WTC11 (cell line): ENCODE data around the gene ZBTB20. TPM values are rescaled to one million over a fixed set of nuclear protein-coding genes. Genes with fewer than 3 reads are reported as not detected.
A peak's percentile ranks its signal among the peaks of the same experiment; 100 is the strongest.

ENCODE experiments used
- ATAC-seq: fragments of 200-7000 bp; cut with Tn5 transposase; 2 replicates; pipeline ENCODE4 v1.10.0; 2021; ENCODE audit warnings: mild to moderate bottlenecking, moderate library complexity
- CTCF ChIA-PET: fragments of 300-600 bp; sonication (Branson Sonifier 250); formaldehyde crosslinking; loops from one replicate; lab custom pipeline; 2021; ENCODE audit warnings: antibody characterized with exemption; lab: Charles Lee
- POLR2A ChIA-PET: fragments of 350-600 bp; sonication (Branson Sonifier 250); formaldehyde crosslinking; loops from one replicate; lab custom pipeline; 2021; ENCODE audit warnings: antibody characterized with exemption; lab: Charles Lee
- DNase-seq: peaks from one replicate; pipeline ENCODE4 v3.0.0; 2021; ENCODE audit warnings: low spot score
- H3K27ac Mint-ChIP-seq: 2 replicates; pipeline ENCODE4 v1.8.0; 2021; ENCODE audit warnings: mixed read lengths
- H3K27me3 Mint-ChIP-seq: 2 replicates; pipeline ENCODE4 v1.8.0; 2021; ENCODE audit warnings: low read depth, mild to moderate bottlenecking, moderate library complexity, mixed read lengths
- H3K36me3 Mint-ChIP-seq: 2 replicates; pipeline ENCODE4 v1.8.0; 2021; ENCODE audit warnings: mixed read lengths
- H3K4me1 Mint-ChIP-seq: 2 replicates; pipeline ENCODE4 v1.8.0; 2022; ENCODE audit warnings: mixed read lengths
- H3K4me3 Mint-ChIP-seq: 2 replicates; pipeline ENCODE4 v1.8.0; 2021; ENCODE audit warnings: mild to moderate bottlenecking, moderate library complexity, mixed read lengths
- H3K9me3 Mint-ChIP-seq: 2 replicates; pipeline ENCODE4 v1.8.0; 2021; ENCODE audit warnings: mixed read lengths
- ATF6 ChIP-seq: sonication (generic); formaldehyde crosslinking; IDR thresholded peaks from 2 replicates; pipeline ENCODE4 v1.8.1; 2023; ENCODE audit warnings: mild to moderate bottlenecking, missing genetic modification reagents
- CBFB ChIP-seq: sonication (generic); formaldehyde crosslinking; IDR thresholded peaks from 2 replicates; pipeline ENCODE4 v1.8.1; 2022; ENCODE audit warnings: mild to moderate bottlenecking, low read depth, missing genetic modification reagents
- ERG ChIP-seq: fragments of 250-450 bp; sonication (Bioruptor Pico); IDR thresholded peaks from 2 replicates; pipeline ENCODE4 v1.8.0; 2021; ENCODE audit warnings: mild to moderate bottlenecking
- FOXP1 ChIP-seq: sonication (generic); formaldehyde crosslinking; IDR thresholded peaks from 2 replicates; pipeline ENCODE4 v1.8.0; 2022; ENCODE audit warnings: missing genetic modification reagents, mild to moderate bottlenecking, moderate library complexity, borderline replicate concordance
- GRHL2 ChIP-seq: fragments of 250-450 bp; sonication (Bioruptor Pico); IDR thresholded peaks from 2 replicates; pipeline ENCODE4 v1.8.0; 2022; ENCODE audit warnings: mild to moderate bottlenecking, moderate library complexity; ENCODE audit not compliant: insufficient replicate concordance, severe bottlenecking
- IRF1 ChIP-seq: sonication (generic); formaldehyde crosslinking; IDR thresholded peaks from 2 replicates; pipeline ENCODE4 v1.8.0; 2023; ENCODE audit warnings: missing genetic modification reagents
- JUN ChIP-seq: sonication (generic); formaldehyde crosslinking; IDR thresholded peaks from 2 replicates; pipeline ENCODE4 v1.8.0; 2023; ENCODE audit warnings: mild to moderate bottlenecking, missing genetic modification reagents
- MYBL2 ChIP-seq: sonication (generic); formaldehyde crosslinking; IDR thresholded peaks from 2 replicates; pipeline ENCODE4 v1.8.1; 2023; ENCODE audit warnings: mild to moderate bottlenecking, moderate library complexity, missing genetic modification reagents
- NFATC4 ChIP-seq: fragments of 250-450 bp; sonication (Bioruptor Pico); IDR thresholded peaks from 2 replicates; pipeline ENCODE4 v1.9.0; 2021; ENCODE audit warnings: mild to moderate bottlenecking
- NR2C2 ChIP-seq: sonication (generic); formaldehyde crosslinking; IDR thresholded peaks from 2 replicates; pipeline ENCODE4 v1.8.0; 2022; ENCODE audit warnings: mild to moderate bottlenecking, missing genetic modification reagents
- OVOL2 ChIP-seq: fragments of 250-450 bp; sonication (Bioruptor Pico); IDR thresholded peaks from 2 replicates; pipeline ENCODE4 v1.9.0; 2021; ENCODE audit warnings: mild to moderate bottlenecking, borderline replicate concordance
- PREB ChIP-seq: sonication (generic); formaldehyde crosslinking; IDR thresholded peaks from 2 replicates; pipeline ENCODE4 v1.8.1; 2022; ENCODE audit warnings: mild to moderate bottlenecking, missing genetic modification reagents, moderate library complexity, borderline replicate concordance
- PRRX2 ChIP-seq: fragments of 250-450 bp; sonication (Bioruptor Pico); IDR thresholded peaks from 2 replicates; pipeline ENCODE4 v1.8.0; 2021; ENCODE audit warnings: mild to moderate bottlenecking
- SOX15 ChIP-seq: fragments of 250-450 bp; sonication (Bioruptor Pico); IDR thresholded peaks from 2 replicates; pipeline ENCODE4 v1.9.0; 2021; ENCODE audit warnings: mild to moderate bottlenecking
- TCF7 ChIP-seq: sonication (generic); formaldehyde crosslinking; IDR thresholded peaks from 2 replicates; pipeline ENCODE4 v1.8.0; 2022; ENCODE audit warnings: mild to moderate bottlenecking, low read depth, missing genetic modification reagents, moderate library complexity
- TEAD1 ChIP-seq: sonication (generic); formaldehyde crosslinking; IDR thresholded peaks from 2 replicates; pipeline ENCODE4 v1.8.0; 2022; ENCODE audit warnings: mild to moderate bottlenecking, missing genetic modification reagents
- ZNF219 ChIP-seq: sonication (generic); formaldehyde crosslinking; IDR thresholded peaks from 2 replicates; pipeline ENCODE4 v1.8.0; 2023; ENCODE audit warnings: missing genetic modification reagents, mild to moderate bottlenecking, borderline replicate concordance
- ZNF416 ChIP-seq: fragments of 250-450 bp; sonication (Bioruptor Pico); IDR thresholded peaks from 2 replicates; pipeline ENCODE4 v1.9.0; 2021; ENCODE audit warnings: mild to moderate bottlenecking, inconsistent platforms
- ZNF512 ChIP-seq: sonication (generic); formaldehyde crosslinking; IDR thresholded peaks from 2 replicates; pipeline ENCODE4 v1.8.1; 2022; ENCODE audit warnings: missing genetic modification reagents, borderline replicate concordance
- ZNF671 ChIP-seq: fragments of 250-450 bp; sonication (Bioruptor Pico); IDR thresholded peaks from 2 replicates; pipeline ENCODE4 v1.8.0; 2021; ENCODE audit warnings: mild to moderate bottlenecking
- total RNA-seq: library from RNA; stranded (reverse); gene quantifications from 3 replicates; pipeline ENCODE4 v1.2.3, GENCODE V29; 2021

The ZBTB20 gene
- total RNA-seq, 1 experiment from 2014 or later = 1.5 TPM

- TF ChIP-seq IRF1 (no peak), NFATC4 (CRISPR knock-in tag) (no peak), TEAD1 (CRISPR knock-in tag) (no peak), SOX15 (CRISPR knock-in tag) (no peak), ZNF416 (CRISPR knock-in tag) (no peak)
- TF ChIP-seq, all 79 proteins: peak for 0
Measured at GRCh38 chr3:115042351-115042750, 104.7 kb downstream of the ZBTB20 start.

GRCh38 chr3:115040673-115041286 lies 106.3 kb downstream of the ZBTB20 start:
- TF ChIP-seq JUN (CRISPR knock-in tag) = no peak
- no peak for TF ChIP-seq MYBL2
- no peak for TF ChIP-seq GRHL2
- TF ChIP-seq ZNF671 = no peak
- TF ChIP-seq ATF6 = no peak
- TF ChIP-seq PREB (CRISPR knock-in tag) = no peak
- H3K9me3 Mint-ChIP-seq = no peaks in the 10 kb centered on the region
- H3K27ac Mint-ChIP-seq = no peak overlapping the region
- DNase-seq (peak; percentile 16), ATAC-seq (peak; percentile 59; the same call in 1 of the 2 replicates)
- H3K4me3 Mint-ChIP-seq = no peak overlapping the region
- ChIA-PET POLR2A (no interaction called here), CTCF (interaction anchor here (1.0 to 1.5 kb wide), 2 partner anchors 51 kb away, joined by 3 to 5 read pairs; no protein-coding TSS in a partner anchor)
- H3K36me3 Mint-ChIP-seq = no peaks in the 10 kb centered on the region
- H3K4me1 Mint-ChIP-seq = peaks cover 8% of the 10 kb centered on the region; the same call in 1 of the 2 replicates
- no peaks in the 10 kb centered on the region for H3K27me3 Mint-ChIP-seq

More at GRCh38 chr3:115042351-115042750, 104.7 kb downstream of the ZBTB20 start:
- POLR2A ChIA-PET = interaction anchor here (0.6 kb wide), 1 partner anchor 1422 kb away, joined by 3 read pairs; no protein-coding TSS in a partner anchor
- ATAC-seq = no peak
- no peak for DNase-seq
- CTCF ChIA-PET = interaction anchor here (0.5 to 1.5 kb wide), 5 partner anchors 39 to 742 kb away, joined by 3 to 10 read pairs (median 4); no protein-coding TSS in a partner anchor
- Mint-ChIP-seq H3K36me3 (no peaks in the 10 kb centered on the region), H3K27ac (no peak overlapping the region), H3K4me1 (peaks cover 8% of the 10 kb centered on the region; the same call in 1 of the 2 replicates), H3K27me3 (no peaks in the 10 kb centered on the region), H3K9me3 (no peaks in the 10 kb centered on the region), H3K4me3 (no peak overlapping the region)

GRCh38 chr3:115040246-115040645 lies 106.8 kb downstream of the ZBTB20 start:
- H3K27me3 Mint-ChIP-seq = no peaks in the 10 kb centered on the region
- H3K4me1 Mint-ChIP-seq = peaks cover 8% of the 10 kb centered on the region; the same call in 1 of the 2 replicates
- H3K27ac Mint-ChIP-seq = no peak overlapping the region
- ATAC-seq = no peak
- no peak overlapping the region for H3K4me3 Mint-ChIP-seq
- DNase-seq = no peak
- ChIA-PET POLR2A (no interaction called here), CTCF (interaction anchor here (1.0 kb wide), 1 partner anchor 52 kb away, joined by 3 read pairs; no protein-coding TSS in a partner anchor)
- 0 out of 2 replicates have a peak, but pooled peaks cover 2% of the 10 kb centered on the region for H3K9me3 Mint-ChIP-seq
- no peaks in the 10 kb centered on the region for H3K36me3 Mint-ChIP-seq
- TF ChIP-seq OVOL2 (CRISPR knock-in tag) = no peak
- TF ChIP-seq ATF6 = no peak
- TF ChIP-seq ZNF512 = no peak
- no peak for TF ChIP-seq NR2C2 (CRISPR knock-in tag)
- no peak for TF ChIP-seq PRRX2 (CRISPR knock-in tag)
- no peak for TF ChIP-seq ZNF219 (CRISPR knock-in tag)
- no peak for TF ChIP-seq ERG
- no peak for TF ChIP-seq FOXP1
- no peak for TF ChIP-seq TCF7
- TF ChIP-seq IRF1 = no peak
- no peak for TF ChIP-seq CBFB (CRISPR knock-in tag)
